ENCODE results near the gene MYO7A.

DNA sequence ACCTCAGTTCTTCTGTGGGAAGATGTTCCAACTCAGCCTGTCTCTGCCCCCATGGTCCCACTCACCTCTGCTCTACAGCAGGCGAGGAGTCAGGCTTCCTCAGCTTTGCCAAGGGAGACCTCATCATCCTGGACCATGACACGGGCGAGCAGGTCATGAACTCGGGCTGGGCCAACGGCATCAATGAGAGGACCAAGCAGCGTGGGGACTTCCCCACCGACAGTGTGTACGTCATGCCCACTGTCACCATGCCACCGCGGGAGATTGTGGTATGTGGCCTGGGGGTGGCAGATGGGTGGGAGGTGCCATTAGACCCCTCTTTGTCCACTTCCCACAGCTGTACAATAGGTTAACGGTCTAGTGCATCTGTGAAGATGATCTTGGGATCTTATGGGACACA, 73.3 kb downstream of the MYO7A start:
- no peak for TF ChIP-seq EZH2 (IDR thresholded peaks at IDR 0.05; ENCODE audit: low read depth)
- TF ChIP-seq, protein P1, sequence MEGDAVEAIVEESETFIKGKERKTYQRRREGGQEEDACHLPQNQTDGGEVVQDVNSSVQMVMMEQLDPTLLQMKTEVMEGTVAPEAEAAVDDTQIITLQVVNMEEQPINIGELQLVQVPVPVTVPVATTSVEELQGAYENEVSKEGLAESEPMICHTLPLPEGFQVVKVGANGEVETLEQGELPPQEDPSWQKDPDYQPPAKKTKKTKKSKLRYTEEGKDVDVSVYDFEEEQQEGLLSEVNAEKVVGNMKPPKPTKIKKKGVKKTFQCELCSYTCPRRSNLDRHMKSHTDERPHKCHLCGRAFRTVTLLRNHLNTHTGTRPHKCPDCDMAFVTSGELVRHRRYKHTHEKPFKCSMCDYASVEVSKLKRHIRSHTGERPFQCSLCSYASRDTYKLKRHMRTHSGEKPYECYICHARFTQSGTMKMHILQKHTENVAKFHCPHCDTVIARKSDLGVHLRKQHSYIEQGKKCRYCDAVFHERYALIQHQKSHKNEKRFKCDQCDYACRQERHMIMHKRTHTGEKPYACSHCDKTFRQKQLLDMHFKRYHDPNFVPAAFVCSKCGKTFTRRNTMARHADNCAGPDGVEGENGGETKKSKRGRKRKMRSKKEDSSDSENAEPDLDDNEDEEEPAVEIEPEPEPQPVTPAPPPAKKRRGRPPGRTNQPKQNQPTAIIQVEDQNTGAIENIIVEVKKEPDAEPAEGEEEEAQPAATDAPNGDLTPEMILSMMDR (conservative IDR thresholded peaks at IDR 0.05) = no peak
